Urinary bladder (tissue), 4 donors: Measurements from ENCODE around the gene DNAH1. TPM values are rescaled to one million over a fixed set of nuclear protein-coding genes. Genes with fewer than 3 reads are reported as not detected.

ENCODE experiments used
- DNase-seq: peaks from one replicate; pipeline ENCODE4 v3.0.0-alpha.2; 2015; ENCODE audit errors: extremely low spot score
- H3K27ac ChIP-seq: one replicate; pipeline ENCODE4 v1.5.1; 2013; ENCODE audit warnings: low read depth, mild to moderate bottlenecking, moderate library complexity
- H3K36me3 ChIP-seq: one replicate; pipeline ENCODE4 v1.6.1; 2013; ENCODE audit warnings: mild to moderate bottlenecking, moderate library complexity; ENCODE audit not compliant: insufficient read depth
- H3K4me1 ChIP-seq: one replicate; pipeline ENCODE4 v1.6.1; 2013; ENCODE audit warnings: mild to moderate bottlenecking, moderate library complexity; ENCODE audit not compliant: insufficient read depth
- H3K4me3 ChIP-seq: one replicate; pipeline ENCODE4 v1.5.1; 2013; ENCODE audit warnings: low read depth, low read length
- WGBS: extraction: QIAGEN DNeasy Blood & Tissue Kit; methylation state at CpG from one replicate; pipeline ENCODE4 v1.1.7; 2013; 5-methylcytosine and 5-hydroxymethylcytosine counted together
- polyA plus RNA-seq: library from polyadenylated mRNA; stranded (reverse); fragments of 200-250 nt; gene quantifications from one replicate; pipeline ENCODE4 v1.2.3, GENCODE V29; 2013
- total RNA-seq: library from RNA; depleted of rRNA; stranded (reverse); fragments of >200 nt; gene quantifications from one replicate; pipeline ENCODE4 v1.2.3, GENCODE V29; 2014
- donor health status: healthy with polysubstance abuse.
- donor health status: healthy.

Gene DNAH1
- total and polyA plus RNA-seq, 2 donors: 2.2 to 3.5 TPM

DNA sequence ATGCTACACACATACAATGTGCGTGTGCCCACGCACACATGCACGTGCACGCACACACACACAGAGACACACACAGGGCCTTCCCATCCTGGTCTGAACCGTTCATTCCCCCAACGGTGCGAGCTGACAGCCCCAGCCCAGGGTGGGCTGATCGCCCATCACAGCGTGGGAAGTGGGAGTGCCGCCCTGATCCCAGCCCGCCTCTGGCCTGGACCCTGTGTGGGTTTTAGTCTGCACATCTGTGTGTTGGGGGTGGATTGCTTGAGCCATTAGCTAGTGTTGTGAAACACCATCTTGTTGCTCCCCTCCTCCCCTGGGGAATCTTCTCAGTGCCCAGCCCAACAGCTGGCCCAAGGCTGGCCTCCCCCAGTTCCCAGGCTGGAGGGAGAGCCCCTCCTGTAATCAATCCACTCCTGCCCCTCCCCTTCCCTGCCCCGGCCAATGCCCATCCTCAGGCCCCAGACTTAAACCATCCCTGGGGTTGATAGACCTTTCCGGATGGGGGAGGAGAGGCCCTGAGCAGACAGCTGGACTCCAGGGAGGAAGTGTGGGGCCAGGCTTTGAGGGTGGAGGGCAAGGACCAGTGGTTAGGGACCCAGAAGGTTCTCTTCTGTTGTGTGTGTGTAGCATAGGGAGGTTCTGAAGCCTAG is 120.5 kb downstream of the DNAH1 start:
- WGBS: 81% methylated on average over 13 of the region's 13 CpGs
- Histone ChIP-seq H3K36me3 (no peaks in the 10 kb centered on the region), H3K4me1 (no peaks in the 10 kb centered on the region), H3K27ac (no peak overlapping the region), H3K4me3 (no peak overlapping the region)
- DNase-seq: no peak

DNA sequence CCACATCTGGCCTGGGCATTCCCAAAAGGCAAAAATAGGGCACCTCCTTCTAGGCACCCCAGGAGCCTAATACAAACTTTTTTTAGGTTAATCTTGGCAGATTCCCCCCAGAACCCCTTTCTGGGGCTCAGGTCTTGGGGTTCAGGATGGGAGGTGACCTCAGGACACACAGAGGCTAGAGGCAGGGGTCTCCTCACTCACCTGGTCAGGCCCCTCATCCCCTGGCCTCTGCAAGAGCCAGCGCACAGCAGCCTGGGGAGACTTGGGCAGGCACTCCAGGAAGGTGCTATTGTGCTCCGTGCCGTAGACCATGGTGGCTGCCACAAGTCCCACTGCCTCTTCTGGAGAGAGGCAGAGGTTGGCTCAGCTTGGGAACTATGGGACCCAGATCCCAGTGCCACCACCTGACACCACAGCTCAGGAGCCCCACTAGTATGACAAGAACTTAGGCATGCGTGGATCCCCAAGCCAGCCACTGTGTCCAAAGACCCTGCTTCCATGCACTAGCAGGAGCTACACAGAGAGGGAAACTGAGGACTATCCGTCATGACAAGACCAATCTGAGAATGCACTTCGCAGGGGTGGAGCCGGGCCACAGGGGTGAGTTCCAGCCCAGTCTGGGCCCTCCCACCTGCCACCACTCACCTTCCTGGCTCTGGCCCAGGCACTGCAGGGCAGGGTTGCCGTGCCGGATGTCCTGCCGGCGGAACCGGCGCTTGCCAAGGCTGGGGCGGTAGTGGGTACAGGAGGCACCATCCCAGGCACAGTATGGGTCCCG is 121.4 kb downstream of the DNAH1 start:
- H3K4me1 ChIP-seq: no peaks in the 10 kb centered on the region
- no peak overlapping the region for H3K4me3 ChIP-seq
- no peaks in the 10 kb centered on the region for H3K36me3 ChIP-seq
- WGBS: 91% methylated on average over 15 of the region's 15 CpGs
- no peak overlapping the region for H3K27ac ChIP-seq
- DNase-seq: no peak

DNA sequence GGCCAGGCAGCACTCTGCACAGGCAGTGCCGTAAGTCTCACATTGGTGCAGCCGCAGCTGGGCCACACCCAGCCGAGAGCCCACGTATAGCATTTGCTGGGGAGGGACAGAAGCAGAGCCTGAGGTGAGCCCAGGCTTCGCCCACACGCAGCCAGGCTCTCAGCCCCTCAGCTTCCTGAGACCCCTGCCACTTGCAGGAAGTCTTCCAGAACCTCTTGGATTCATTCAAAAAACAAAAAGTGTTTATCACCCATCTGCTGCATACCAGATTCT is 121.9 kb downstream of the DNAH1 start:
- no peak overlapping the region for H3K4me3 ChIP-seq
- no peak overlapping the region for H3K27ac ChIP-seq
- H3K36me3 ChIP-seq: no peaks in the 10 kb centered on the region
- 82% methylated on average over 6 of the region's 6 CpGs for WGBS
- no peaks in the 10 kb centered on the region for H3K4me1 ChIP-seq
- no peak for DNase-seq

DNA sequence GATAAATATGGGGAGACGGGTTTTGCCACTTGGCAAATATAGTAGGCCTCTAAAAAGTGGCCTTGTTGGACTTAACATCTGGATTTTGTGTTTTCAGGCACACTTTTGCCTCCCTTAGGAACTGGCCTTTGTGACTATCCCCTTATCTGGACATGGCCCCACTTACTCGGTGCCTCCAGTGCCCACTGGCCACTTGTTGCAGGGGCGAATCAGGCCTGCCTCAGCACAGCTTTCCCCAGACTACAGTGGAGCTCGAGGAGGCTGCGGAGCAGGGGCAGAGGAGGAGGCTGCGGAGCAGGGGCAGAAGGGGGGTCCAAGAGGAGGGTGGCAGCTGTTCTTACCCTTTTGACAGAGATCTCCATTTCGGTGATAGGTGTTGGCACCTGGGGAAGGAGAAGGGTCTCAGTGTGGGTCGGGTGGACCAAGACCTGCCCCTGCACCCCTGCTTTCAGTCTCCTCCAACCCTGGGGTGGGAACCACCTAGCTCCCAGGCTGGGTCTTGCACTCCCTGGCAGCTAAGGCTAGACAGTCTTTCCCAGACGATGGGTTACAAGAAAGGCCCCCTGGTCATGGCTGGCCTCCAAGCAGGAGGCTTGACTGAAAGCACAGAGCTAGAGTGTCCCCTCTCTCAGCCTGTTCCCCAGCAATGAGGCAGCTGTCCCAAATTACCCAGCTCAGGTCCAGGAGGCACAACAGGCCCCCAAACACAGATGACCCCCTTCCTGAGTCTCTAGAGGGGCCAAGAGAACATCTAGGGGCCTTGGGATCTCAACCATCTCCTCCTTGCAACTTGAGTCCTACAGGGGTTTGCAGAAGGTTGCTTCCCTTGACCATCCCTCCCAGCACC is 122.7 kb downstream of the DNAH1 start:
- 90% methylated on average over 9 of the region's 9 CpGs for WGBS

DNA sequence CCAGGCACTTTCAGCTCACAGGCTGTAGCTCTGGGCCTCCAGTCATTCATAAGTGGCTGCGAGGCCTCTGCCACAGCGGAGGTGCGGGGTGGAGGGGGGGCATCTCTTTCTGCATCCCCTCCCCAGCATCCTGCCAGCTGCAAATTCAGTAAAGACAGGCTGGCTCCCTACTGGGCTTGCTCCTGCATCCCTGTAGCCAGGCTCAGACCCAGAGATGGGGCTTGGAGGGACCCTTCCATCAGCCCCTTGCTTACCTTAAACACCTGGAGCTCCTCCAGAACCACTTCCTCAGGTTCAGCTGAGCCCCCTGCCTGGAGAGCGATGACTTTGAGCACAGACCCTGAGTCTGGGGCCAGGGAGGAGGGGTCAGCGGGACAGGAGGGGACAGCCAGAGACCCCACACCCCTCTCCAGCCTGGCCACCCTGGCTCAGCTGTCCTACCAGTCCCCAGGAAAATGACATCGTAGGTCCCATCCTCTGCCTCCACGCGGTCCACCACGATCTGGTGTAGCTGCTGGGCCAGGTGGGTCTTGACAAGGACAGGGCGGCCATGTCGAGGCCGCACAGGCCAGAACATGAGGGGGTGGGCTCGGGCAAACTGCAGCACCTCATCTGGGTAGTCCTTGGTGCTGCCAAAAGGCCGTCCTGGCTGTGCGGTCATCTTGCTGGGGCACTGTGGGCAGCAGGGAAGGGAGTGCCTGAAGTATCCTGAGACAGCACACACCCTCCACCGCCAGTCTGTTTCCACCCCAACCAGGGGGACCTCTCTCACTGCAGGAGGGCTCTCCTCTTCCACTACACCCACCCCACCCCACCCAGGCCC is 123.5 kb downstream of the DNAH1 start:
- Histone ChIP-seq H3K27ac (no peak overlapping the region), H3K4me1 (no peaks in the 10 kb centered on the region), H3K36me3 (no peaks in the 10 kb centered on the region), H3K4me3 (no peak overlapping the region)
- 91% methylated on average over 16 of the region's 16 CpGs for WGBS
- DNase-seq: no peak

More for the DNA sequence above, 122.7 kb downstream of the DNAH1 start:
- DNase-seq: no peak
- H3K36me3 ChIP-seq: no peaks in the 10 kb centered on the region
- no peak overlapping the region for H3K4me3 ChIP-seq
- no peak overlapping the region for H3K27ac ChIP-seq
- H3K4me1 ChIP-seq: no peaks in the 10 kb centered on the region

DNA sequence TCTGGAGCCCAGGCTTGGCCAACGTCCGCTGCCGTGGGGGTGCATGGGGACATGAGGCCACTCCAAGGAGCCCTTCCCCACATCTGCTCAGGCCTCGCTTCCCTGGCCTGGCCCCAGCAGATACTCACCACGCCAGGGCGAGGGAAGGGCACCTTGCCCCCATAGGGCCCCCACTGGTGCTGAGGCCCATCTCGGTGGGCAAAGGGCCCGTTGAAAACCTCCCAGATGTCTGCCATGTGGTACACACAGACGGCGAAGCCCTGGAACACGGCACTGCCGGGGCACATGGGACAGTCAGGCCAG is 124.1 kb downstream of the DNAH1 start:
- WGBS: 89% methylated on average over 12 of the region's 12 CpGs
- Histone ChIP-seq H3K4me1 (no peaks in the 10 kb centered on the region), H3K4me3 (no peak overlapping the region), H3K27ac (no peak overlapping the region), H3K36me3 (no peaks in the 10 kb centered on the region)
- DNase-seq: no peak

DNA sequence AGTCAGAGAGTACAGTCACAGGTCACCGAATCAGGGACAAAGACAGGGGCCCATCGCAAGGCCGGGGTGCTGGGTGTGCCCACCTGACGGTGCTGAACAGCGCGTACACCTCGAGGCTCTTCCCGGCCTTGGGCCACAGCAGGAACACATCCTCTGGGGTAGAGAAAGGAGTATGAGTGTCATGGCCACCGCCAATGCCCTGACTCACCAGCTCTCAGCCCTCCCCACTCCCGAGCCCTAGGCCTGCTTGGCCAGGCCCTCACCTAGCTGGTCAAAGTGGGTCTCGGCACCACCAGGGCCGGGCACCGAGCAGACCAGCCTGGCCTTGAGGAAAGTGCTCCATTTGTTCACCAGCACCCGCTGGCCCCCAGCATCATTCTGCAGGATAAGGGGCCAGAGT is 124.6 kb downstream of the DNAH1 start:
- no peaks in the 10 kb centered on the region for H3K4me1 ChIP-seq
- no peak for DNase-seq
- H3K4me3 ChIP-seq: no peak overlapping the region
- no peaks in the 10 kb centered on the region for H3K36me3 ChIP-seq
- no peak overlapping the region for H3K27ac ChIP-seq
- 92% methylated on average over 14 of the region's 14 CpGs for WGBS

DNA sequence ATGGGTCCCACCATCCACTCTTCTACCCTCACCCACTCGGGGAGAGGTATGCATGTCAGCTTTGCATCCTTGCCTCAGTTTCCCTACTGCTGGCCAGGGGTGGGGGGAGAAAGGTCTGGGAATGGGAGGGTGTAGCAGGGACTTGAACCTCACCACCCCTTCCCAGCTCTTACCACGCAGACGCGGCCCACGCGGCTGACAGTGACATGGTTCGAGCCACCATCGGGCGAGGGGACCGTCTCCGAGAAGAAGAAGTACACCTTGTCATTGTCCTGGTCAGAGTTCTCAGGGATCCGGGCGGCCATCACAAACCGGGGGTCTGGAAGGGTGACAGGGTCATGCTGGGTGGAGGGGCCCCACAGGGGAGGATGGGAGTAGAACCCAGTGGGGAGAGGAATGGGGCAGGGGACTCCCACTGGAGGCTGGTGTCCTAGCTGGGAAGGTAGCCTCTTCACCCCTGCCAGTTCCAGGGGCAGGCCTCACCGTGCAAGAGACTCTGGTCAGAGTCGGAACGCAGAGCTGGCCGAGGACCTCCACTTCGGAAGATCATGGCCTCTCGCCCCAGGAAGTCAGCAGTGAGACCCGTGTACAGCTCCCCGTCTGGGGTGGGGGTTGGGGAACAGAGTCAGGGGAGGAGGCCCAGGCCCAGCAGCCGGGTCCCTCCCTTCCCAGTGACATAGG is 125.1 kb downstream of the DNAH1 start:
- no peaks in the 10 kb centered on the region for H3K36me3 ChIP-seq
- H3K4me1 ChIP-seq: no peaks in the 10 kb centered on the region
- WGBS: 92% methylated on average over 23 of the region's 23 CpGs
- no peak for DNase-seq
- no peak overlapping the region for H3K4me3 ChIP-seq
- H3K27ac ChIP-seq: no peak overlapping the region

DNA sequence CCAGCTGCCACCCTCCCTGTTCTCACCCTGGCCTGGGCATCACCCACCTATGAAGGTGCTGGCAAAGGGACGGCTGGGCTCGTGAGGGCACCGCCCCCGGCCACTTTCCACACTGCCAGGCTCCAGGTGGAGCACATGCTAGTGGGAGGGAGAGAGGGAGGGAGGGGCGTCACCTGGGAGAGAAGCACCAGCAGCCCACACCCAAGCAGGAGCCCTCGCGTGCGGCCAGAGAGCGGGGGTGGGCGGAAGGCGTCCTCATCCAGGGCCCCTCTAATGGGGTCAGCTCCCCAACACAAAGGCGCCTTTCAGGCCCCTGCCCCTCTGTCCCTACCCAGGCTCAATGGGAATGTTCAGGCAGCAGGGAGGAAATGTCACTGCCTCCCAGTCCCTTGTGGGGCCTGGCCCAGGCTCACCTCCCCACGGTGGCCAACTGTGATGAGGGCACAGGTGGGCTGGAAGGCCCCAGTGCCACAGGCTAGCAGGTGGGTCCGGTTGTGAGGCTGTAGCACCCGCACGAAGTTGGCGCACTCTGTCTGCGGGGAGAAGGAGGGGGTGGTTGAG is 125.7 kb downstream of the DNAH1 start:
- no peak for DNase-seq
- WGBS: 86% methylated on average over 18 of the region's 18 CpGs
- Histone ChIP-seq H3K36me3 (no peaks in the 10 kb centered on the region), H3K27ac (no peak overlapping the region), H3K4me1 (no peaks in the 10 kb centered on the region), H3K4me3 (no peak overlapping the region)

DNA sequence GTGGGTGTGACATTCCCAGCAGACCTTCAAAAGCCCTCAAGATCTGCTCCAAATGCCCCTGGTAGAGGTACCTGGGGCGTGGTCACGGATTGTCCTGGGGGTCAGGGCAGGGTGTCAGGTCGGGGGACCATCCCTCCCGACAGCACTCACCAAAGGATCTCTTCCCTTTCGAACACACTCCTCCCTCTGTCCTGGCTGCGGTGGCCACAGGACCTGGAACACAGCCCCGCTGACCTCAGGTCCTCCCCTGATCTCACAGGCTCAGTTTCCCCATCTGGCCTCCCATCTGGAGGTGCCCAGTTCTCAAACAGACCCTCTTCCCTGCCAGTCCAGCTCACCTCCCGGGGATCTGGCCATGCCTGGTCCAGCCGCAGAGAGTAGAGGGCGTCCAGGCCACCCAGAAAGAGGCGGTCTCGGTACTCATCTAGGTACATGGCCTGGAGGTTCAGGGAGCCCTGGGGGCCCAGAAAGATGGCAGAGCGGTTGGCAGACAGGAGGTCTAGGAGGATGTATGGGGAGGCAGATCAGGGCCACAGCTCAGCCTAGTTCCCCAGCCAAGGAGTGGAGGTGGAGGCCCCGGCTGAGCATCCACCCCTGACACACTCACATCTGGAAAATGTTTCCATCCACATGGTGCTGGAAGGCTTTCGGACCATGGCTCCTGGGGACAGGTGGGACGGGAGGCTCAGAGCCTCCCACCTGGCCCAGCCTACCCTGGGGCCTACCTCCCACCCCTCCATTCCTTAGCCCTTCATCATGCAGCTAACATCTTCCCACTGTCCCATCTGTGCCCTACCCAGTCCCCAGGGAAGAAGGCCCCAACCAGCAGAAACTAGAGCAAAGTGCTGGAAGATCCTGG is 126.5 kb downstream of the DNAH1 start:
- Histone ChIP-seq H3K4me3 (no peak overlapping the region), H3K36me3 (no peaks in the 10 kb centered on the region), H3K4me1 (no peaks in the 10 kb centered on the region), H3K27ac (no peak overlapping the region)
- no peak for DNase-seq
- 92% methylated on average over 16 of the region's 16 CpGs for WGBS

DNA sequence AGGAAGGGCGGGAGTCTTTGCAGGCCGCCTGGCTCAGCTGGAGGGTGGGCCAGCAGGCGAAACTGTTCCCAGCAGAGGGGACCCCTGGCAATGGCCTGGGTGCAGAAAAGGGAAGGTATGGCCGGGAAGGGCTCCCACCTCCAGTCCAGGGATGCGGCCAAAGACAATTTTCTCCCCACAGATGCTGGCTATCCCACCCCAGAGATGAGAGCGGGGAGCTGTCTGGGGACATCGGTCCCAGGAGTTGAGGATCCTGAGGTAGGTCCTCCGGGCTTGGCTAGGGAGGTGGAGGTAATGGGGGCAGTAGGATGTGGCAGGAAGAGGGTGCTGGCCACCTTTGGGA is 127.1 kb downstream of the DNAH1 start:
- Histone ChIP-seq H3K27ac (no peak overlapping the region), H3K4me1 (no peaks in the 10 kb centered on the region), H3K36me3 (no peaks in the 10 kb centered on the region), H3K4me3 (no peak overlapping the region)
- DNase-seq: no peak
- WGBS: 90% methylated on average over 8 of the region's 8 CpGs
